ENCODE data around the gene PPP1R13L. TPM values are rescaled to one million over a fixed set of nuclear protein-coding genes. Genes with fewer than 3 reads are reported as not detected.

Gene PPP1R13L
- total and polyA plus RNA-seq, 2 donors (not counting 1 experiment from before 2014, with no cell fraction given): 7.4 to 9.2 TPM

DNA sequence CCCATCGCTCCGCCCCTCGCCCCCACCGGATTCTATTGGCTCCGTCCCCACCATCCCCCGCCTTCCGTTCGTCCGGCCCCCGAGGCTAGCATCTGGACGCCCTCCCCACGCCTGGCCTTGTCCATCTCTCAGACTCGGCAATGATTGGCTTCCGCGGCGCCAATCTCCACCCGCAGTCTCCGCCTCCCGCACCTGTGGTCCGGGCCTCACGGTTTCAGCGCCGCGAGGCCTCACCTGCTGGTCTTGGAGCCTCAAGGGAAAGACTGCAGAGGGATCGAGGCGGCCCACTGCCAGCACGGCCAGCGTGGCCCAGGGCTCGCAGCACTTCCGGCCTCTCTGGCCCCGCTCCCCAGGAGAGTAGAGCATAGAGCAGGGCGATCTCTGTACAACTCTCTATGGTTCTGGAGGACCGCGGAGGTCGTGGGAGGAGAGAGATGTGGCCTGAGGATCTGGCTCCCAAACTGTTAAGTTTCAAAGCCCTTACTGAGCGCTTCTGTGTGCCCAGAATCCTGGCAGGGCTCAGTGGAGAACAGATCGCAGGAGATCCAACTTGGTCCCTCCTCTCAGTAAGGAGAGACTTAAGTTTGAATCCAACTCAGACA is 18.8 kb upstream of the PPP1R13L start, which contains the start of gene ERCC1:
TSS of gene ERCC1 (minus strand) at position 329 of the 602 bp plus-strand sequence. CDS start 543 bp downstream, outside the sequence.
- peak within 1 kb of the TSS; percentile 94 for H3K27ac Mint-ChIP-seq
- Histone ChIP-seq H3K27me3 (replicated peaks in 1 of 4; ENCODE audit: control extremely low read depth in 1 of 4, control insufficient read depth in 3 of 4, insufficient read depth in 4 of 4, low read length in 3 of 4) (peaks cover 0 to 11% (median 4%) of the 10 kb centered on the region in 4 experiments), H3K9me3 (ENCODE audit: control extremely low read depth in 1 of 3, control insufficient read depth in 2 of 3, insufficient read depth in 1 of 3, low read length in 2 of 3) (no peaks in the 10 kb centered on the region), H3K9ac (ENCODE audit: low read length) (peak within 1 kb of the TSS; percentile 77), H2AFZ (ENCODE audit: insufficient read depth, low read depth, low read length, poor library complexity, severe bottlenecking) (peak within 1 kb of the TSS; percentile 91), H3K4me1 (ENCODE audit: control insufficient read depth in 2 of 2, insufficient read depth in 2 of 2, low read length in 2 of 2) (peaks cover 36 to 62% of the 10 kb centered on the region in 2 donors), H4K20me1 (ENCODE audit: control insufficient read depth, insufficient read depth, low read length, poor library complexity, severe bottlenecking) (peaks cover 5% of the 10 kb centered on the region), H3K27ac (ENCODE audit: low read length in 2 of 2) (peak within 1 kb of the TSS; percentile 64 to 73), H3K4me2 (replicated peaks; ENCODE audit: low read depth, low read length, poor library complexity, severe bottlenecking) (peak within 1 kb of the TSS; percentile 88), H3K79me2 (ENCODE audit: control insufficient read depth, insufficient read depth, low read length) (peaks cover 23% of the 10 kb centered on the region), H3K4me3 (ENCODE audit: control extremely low read depth in 1 of 5, extremely low read depth in 1 of 5, insufficient read depth in 1 of 5, low read depth in 2 of 5, low read length in 4 of 5) (peak within 1 kb of the TSS; percentile 26 to 77 (median 69)), H3K36me3 (replicated peaks in 1 of 2; ENCODE audit: control extremely low read depth in 1 of 2, control insufficient read depth in 1 of 2, extremely low read depth in 1 of 2, insufficient read depth in 2 of 2, low read length in 1 of 2) (peaks cover 0 to 12% of the 10 kb centered on the region in 2 experiments)
- H3K9me3 Mint-ChIP-seq (ENCODE audit: insufficient read depth): no peaks in the 10 kb centered on the region
- DNase-seq: peak; percentile 87
- TF ChIP-seq EZH2 (IDR thresholded peaks at IDR 0.05; ENCODE audit: borderline replicate concordance, insufficient read depth, low read depth, low read length, poor library complexity, severe bottlenecking): no peak
- TF ChIP-seq, protein P1, sequence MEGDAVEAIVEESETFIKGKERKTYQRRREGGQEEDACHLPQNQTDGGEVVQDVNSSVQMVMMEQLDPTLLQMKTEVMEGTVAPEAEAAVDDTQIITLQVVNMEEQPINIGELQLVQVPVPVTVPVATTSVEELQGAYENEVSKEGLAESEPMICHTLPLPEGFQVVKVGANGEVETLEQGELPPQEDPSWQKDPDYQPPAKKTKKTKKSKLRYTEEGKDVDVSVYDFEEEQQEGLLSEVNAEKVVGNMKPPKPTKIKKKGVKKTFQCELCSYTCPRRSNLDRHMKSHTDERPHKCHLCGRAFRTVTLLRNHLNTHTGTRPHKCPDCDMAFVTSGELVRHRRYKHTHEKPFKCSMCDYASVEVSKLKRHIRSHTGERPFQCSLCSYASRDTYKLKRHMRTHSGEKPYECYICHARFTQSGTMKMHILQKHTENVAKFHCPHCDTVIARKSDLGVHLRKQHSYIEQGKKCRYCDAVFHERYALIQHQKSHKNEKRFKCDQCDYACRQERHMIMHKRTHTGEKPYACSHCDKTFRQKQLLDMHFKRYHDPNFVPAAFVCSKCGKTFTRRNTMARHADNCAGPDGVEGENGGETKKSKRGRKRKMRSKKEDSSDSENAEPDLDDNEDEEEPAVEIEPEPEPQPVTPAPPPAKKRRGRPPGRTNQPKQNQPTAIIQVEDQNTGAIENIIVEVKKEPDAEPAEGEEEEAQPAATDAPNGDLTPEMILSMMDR (IDR thresholded peaks at IDR 0.05): no peak
- ChIA-PET CTCF (interaction anchor here (1.1 to 2.8 kb wide), 5 partner anchors 16 to 138 kb away, joined by 3 to 17 read pairs (median 5); no protein-coding TSS in a partner anchor), POLR2A (interaction anchor here (0.5 kb wide), 1 partner anchor 44 kb away, joined by 4 read pairs; the partner anchor contains the start of gene FOSB)
- peaks cover 11% of the 10 kb centered on the region for H3K27me3 Mint-ChIP-seq
- peak within 1 kb of the TSS; percentile 97 for H3K4me3 Mint-ChIP-seq
- ATAC-seq (ENCODE audit: low read depth): peak; percentile 79
- WGBS (ENCODE audit: insufficient coverage): under 1% methylated on average over 37 of the region's 37 CpGs
- peaks cover 58% of the 10 kb centered on the region for H3K4me1 Mint-ChIP-seq
- intact Hi-C loops (cut with micrococcal nuclease): loop anchor here (1.0 to 2.0 kb wide), 2 partner anchors 15 to 17 kb away; partner anchors contain the start of gene POLR1G

Data from B cell (primary cell).